ENCODE results near the gene DNAJC22. TPM values are rescaled to one million over a fixed set of nuclear protein-coding genes. Genes with fewer than 3 reads are reported as not detected.

The DNAJC22 gene
- total RNA-seq, 1 experiment from 2014 or later = 0.24 TPM

GRCh38 chr12:49331380-49332222, 15.1 kb upstream of the DNAJC22 start (continued):
- no peak for TF ChIP-seq ZNF121 (CRISPR knock-in tag; IDR thresholded peaks at IDR 0.05)
- TF ChIP-seq IRF2 (CRISPR knock-in tag; IDR thresholded peaks at IDR 0.05; ENCODE audit: borderline replicate concordance, low read depth) = no peak
- TF ChIP-seq ZNF425 (CRISPR knock-in tag; conservative IDR thresholded peaks at IDR 0.05) = no peak
- no peak for TF ChIP-seq E2F1 (CRISPR knock-in tag; IDR thresholded peaks at IDR 0.05)
- no peak for TF ChIP-seq ATF1 (CRISPR knock-in tag; IDR thresholded peaks at IDR 0.05)
- no peak for TF ChIP-seq PRDM15 (CRISPR knock-in tag; IDR thresholded peaks at IDR 0.05)
- TF ChIP-seq NR3C1 (CRISPR knock-in tag; conservative IDR thresholded peaks at IDR 0.05; ENCODE audit: low read depth) = no peak

- Mint-ChIP-seq H3K4me3 (peak overlapping the region; percentile 77), H3K27ac (no peak overlapping the region)
- POLR2A ChIA-PET = interaction anchor here (0.6 to 2.9 kb wide), 5 partner anchors 10 to 81 kb away, joined by 3 to 19 read pairs (median 4); partner anchors contain the start of gene TROAP
Measured at GRCh38 chr12:49332441-49332861, 14.2 kb upstream of the DNAJC22 start.

More at GRCh38 chr12:49332441-49332861, 14.2 kb upstream of the DNAJC22 start:
- Mint-ChIP-seq H3K27me3 (ENCODE audit: low read depth) (peaks cover 61% of the 10 kb centered on the region), H3K36me3 (peaks cover 18% of the 10 kb centered on the region), H3K9me3 (no peaks in the 10 kb centered on the region), H3K4me1 (peaks cover 23% of the 10 kb centered on the region)
- no peak for TF ChIP-seq ZNF532 (CRISPR knock-in tag; IDR thresholded peaks at IDR 0.05; ENCODE audit: borderline replicate concordance)
- TF ChIP-seq SMAD3 (CRISPR knock-in tag; IDR thresholded peaks at IDR 0.05; ENCODE audit: borderline replicate concordance) = no peak
- no peak for TF ChIP-seq ZNF671 (CRISPR knock-in tag; IDR thresholded peaks at IDR 0.05)
- TF ChIP-seq ATF6 (CRISPR knock-in tag; IDR thresholded peaks at IDR 0.05) = no peak
- TF ChIP-seq TEAD4 (CRISPR knock-in tag; IDR thresholded peaks at IDR 0.05) = no peak
- no peak for TF ChIP-seq CREB1 (CRISPR knock-in tag; IDR thresholded peaks at IDR 0.05)
- no peak for TF ChIP-seq ZNF232 (CRISPR knock-in tag; IDR thresholded peaks at IDR 0.05)
- CTCF ChIA-PET = interaction anchor here (0.6 to 6.4 kb wide), 20 partner anchors 10 to 248 kb away, joined by 3 to 234 read pairs (median 8); partner anchors contain the start of genes DNAJC22, PRPH, SPATS2 and TROAP
- ATAC-seq = no peak
- no peak for DNase-seq (ENCODE audit: low spot score)

All from WTC11 (cell line).